ENCODE results near the gene CYB561D2. TPM values are rescaled to one million over a fixed set of nuclear protein-coding genes. Genes with fewer than 3 reads are reported as not detected.

Gene CYB561D2
- total and polyA plus RNA-seq, 2 of the 13 experiments (the other 11 are each of a cell fraction or from before 2014, with no cell fraction given) = 11.1 to 17.2 TPM

DNA sequence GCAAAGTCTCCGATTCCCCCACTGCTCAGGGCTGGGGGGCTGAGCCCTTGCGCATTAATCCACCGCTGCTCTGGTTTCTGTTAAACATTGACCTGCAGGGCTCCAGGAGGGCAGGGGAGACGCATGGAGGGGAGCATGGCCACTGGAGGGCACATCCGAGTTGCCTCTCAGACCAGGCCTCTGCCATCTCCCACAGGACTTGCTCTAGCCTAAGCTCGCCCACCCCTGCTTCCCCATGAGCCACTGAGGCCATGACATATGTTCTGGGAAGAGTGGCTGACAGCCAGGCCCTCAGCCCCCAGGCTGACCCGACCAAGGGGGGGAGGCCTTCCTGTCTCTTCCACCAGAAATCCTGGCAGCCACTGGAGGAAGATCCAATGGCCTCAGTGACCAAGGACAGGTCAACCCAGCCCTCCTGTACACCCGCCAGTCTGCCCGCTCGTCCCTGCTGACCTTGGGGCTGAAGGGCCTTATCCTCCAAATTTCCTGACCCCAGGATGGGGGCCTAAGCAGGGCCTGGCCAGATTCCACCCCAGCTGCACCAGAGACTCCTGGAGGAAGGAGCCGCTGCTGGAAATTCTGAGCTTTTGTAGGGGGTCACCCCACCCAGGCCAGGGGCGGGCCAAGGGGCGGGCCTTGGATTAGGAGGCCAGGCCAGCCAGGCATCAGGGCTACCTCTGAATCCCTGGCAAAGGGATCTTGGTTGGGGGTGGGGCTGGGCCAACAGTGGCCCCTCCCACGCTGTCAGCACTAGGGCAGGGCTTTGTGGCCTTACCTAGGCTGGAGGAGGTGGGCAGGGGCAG is 47.4 kb upstream of the CYB561D2 start, which contains the start of gene HYAL1 (continued):
- peak; percentile 59 for TF ChIP-seq ZNF883 (CRISPR knock-in tag; IDR thresholded peaks at IDR 0.05; ENCODE audit: not compliant biosample characterization)
- TF ChIP-seq, protein P1, sequence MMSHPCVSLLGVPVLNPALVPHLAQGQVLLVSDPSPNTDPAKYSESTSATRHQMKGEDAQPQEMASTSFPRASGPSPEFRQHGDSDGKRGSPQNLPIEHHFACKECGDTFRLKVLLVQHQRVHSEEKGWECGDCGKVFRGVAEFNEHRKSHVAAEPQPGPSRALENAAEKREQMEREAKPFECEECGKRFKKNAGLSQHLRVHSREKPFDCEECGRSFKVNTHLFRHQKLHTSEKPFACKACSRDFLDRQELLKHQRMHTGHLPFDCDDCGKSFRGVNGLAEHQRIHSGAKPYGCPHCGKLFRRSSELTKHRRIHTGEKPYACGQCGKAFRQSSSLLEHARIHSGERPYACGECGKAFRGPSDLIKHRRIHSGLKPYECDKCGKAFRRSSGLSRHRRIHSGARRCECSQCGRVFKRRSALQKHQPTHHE (CRISPR knock-in tag; IDR thresholded peaks at IDR 0.05; ENCODE audit: borderline replicate concordance) = peak; percentile 71; the same call in 1 of the 2 replicates
- TF ChIP-seq, protein P2, sequence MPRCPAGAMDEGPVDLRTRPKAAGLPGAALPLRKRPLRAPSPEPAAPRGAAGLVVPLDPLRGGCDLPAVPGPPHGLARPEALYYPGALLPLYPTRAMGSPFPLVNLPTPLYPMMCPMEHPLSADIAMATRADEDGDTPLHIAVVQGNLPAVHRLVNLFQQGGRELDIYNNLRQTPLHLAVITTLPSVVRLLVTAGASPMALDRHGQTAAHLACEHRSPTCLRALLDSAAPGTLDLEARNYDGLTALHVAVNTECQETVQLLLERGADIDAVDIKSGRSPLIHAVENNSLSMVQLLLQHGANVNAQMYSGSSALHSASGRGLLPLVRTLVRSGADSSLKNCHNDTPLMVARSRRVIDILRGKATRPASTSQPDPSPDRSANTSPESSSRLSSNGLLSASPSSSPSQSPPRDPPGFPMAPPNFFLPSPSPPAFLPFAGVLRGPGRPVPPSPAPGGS (CRISPR knock-in tag; IDR thresholded peaks at IDR 0.05) = no peak
- TF ChIP-seq, protein P3, sequence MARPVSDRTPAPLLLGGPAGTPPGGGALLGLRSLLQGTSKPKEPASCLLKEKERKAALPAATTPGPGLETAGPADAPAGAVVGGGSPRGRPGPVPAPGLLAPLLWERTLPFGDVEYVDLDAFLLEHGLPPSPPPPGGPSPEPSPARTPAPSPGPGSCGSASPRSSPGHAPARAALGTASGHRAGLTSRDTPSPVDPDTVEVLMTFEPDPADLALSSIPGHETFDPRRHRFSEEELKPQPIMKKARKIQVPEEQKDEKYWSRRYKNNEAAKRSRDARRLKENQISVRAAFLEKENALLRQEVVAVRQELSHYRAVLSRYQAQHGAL (CRISPR knock-in tag; IDR thresholded peaks at IDR 0.05; ENCODE audit: not compliant biosample characterization) = peak; percentile 80
- TF ChIP-seq PAWR (CRISPR knock-in tag; IDR thresholded peaks at IDR 0.05; ENCODE audit: borderline replicate concordance) = no peak
- TF ChIP-seq, protein P4, sequence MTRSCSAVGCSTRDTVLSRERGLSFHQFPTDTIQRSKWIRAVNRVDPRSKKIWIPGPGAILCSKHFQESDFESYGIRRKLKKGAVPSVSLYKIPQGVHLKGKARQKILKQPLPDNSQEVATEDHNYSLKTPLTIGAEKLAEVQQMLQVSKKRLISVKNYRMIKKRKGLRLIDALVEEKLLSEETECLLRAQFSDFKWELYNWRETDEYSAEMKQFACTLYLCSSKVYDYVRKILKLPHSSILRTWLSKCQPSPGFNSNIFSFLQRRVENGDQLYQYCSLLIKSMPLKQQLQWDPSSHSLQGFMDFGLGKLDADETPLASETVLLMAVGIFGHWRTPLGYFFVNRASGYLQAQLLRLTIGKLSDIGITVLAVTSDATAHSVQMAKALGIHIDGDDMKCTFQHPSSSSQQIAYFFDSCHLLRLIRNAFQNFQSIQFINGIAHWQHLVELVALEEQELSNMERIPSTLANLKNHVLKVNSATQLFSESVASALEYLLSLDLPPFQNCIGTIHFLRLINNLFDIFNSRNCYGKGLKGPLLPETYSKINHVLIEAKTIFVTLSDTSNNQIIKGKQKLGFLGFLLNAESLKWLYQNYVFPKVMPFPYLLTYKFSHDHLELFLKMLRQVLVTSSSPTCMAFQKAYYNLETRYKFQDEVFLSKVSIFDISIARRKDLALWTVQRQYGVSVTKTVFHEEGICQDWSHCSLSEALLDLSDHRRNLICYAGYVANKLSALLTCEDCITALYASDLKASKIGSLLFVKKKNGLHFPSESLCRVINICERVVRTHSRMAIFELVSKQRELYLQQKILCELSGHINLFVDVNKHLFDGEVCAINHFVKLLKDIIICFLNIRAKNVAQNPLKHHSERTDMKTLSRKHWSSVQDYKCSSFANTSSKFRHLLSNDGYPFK (CRISPR knock-in tag; IDR thresholded peaks at IDR 0.05; ENCODE audit: borderline replicate concordance) = peak; percentile 83
- 0 out of 2 replicates have a peak, but pooled peaks have one; percentile 32 for TF ChIP-seq ZNF296 (CRISPR knock-in tag; conservative IDR thresholded peaks at IDR 0.05)
- TF ChIP-seq, protein P5, sequence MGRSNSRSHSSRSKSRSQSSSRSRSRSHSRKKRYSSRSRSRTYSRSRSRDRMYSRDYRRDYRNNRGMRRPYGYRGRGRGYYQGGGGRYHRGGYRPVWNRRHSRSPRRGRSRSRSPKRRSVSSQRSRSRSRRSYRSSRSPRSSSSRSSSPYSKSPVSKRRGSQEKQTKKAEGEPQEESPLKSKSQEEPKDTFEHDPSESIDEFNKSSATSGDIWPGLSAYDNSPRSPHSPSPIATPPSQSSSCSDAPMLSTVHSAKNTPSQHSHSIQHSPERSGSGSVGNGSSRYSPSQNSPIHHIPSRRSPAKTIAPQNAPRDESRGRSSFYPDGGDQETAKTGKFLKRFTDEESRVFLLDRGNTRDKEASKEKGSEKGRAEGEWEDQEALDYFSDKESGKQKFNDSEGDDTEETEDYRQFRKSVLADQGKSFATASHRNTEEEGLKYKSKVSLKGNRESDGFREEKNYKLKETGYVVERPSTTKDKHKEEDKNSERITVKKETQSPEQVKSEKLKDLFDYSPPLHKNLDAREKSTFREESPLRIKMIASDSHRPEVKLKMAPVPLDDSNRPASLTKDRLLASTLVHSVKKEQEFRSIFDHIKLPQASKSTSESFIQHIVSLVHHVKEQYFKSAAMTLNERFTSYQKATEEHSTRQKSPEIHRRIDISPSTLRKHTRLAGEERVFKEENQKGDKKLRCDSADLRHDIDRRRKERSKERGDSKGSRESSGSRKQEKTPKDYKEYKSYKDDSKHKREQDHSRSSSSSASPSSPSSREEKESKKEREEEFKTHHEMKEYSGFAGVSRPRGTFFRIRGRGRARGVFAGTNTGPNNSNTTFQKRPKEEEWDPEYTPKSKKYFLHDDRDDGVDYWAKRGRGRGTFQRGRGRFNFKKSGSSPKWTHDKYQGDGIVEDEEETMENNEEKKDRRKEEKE (IDR thresholded peaks at IDR 0.05) = no peak
- no peak; the same call in 1 of the 2 replicates for TF ChIP-seq SMAD3 (CRISPR knock-in tag; IDR thresholded peaks at IDR 0.05)
- TF ChIP-seq ZFP82 (CRISPR knock-in tag; IDR thresholded peaks at IDR 0.05; ENCODE audit: borderline replicate concordance) = peak; percentile 88
- TF ChIP-seq, protein P6, sequence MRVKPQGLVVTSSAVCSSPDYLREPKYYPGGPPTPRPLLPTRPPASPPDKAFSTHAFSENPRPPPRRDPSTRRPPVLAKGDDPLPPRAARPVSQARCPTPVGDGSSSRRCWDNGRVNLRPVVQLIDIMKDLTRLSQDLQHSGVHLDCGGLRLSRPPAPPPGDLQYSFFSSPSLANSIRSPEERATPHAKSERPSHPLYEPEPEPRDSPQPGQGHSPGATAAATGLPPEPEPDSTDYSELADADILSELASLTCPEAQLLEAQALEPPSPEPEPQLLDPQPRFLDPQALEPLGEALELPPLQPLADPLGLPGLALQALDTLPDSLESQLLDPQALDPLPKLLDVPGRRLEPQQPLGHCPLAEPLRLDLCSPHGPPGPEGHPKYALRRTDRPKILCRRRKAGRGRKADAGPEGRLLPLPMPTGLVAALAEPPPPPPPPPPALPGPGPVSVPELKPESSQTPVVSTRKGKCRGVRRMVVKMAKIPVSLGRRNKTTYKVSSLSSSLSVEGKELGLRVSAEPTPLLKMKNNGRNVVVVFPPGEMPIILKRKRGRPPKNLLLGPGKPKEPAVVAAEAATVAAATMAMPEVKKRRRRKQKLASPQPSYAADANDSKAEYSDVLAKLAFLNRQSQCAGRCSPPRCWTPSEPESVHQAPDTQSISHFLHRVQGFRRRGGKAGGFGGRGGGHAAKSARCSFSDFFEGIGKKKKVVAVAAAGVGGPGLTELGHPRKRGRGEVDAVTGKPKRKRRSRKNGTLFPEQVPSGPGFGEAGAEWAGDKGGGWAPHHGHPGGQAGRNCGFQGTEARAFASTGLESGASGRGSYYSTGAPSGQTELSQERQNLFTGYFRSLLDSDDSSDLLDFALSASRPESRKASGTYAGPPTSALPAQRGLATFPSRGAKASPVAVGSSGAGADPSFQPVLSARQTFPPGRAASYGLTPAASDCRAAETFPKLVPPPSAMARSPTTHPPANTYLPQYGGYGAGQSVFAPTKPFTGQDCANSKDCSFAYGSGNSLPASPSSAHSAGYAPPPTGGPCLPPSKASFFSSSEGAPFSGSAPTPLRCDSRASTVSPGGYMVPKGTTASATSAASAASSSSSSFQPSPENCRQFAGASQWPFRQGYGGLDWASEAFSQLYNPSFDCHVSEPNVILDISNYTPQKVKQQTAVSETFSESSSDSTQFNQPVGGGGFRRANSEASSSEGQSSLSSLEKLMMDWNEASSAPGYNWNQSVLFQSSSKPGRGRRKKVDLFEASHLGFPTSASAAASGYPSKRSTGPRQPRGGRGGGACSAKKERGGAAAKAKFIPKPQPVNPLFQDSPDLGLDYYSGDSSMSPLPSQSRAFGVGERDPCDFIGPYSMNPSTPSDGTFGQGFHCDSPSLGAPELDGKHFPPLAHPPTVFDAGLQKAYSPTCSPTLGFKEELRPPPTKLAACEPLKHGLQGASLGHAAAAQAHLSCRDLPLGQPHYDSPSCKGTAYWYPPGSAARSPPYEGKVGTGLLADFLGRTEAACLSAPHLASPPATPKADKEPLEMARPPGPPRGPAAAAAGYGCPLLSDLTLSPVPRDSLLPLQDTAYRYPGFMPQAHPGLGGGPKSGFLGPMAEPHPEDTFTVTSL (CRISPR knock-in tag; IDR thresholded peaks at IDR 0.05; ENCODE audit: borderline replicate concordance) = peak; percentile 62; the same call in 1 of the 2 replicates
